HEK293 (cell line): Measurements from ENCODE around the gene TTF2.
"Not testable (repeated sequence)": the region's sequence is repeated elsewhere in the genome, so short reads cannot be mapped to it uniquely, and the experiment has no call there.

ENCODE experiments used
- CTCF ChIA-PET: fragments of 350-600 bp; formaldehyde crosslinking; extraction: SDS; loops from one replicate; lab custom pipeline; 2021; ENCODE audit warnings: antibody characterized with exemption; lab: Yijun Ruan, JAX
- POLR2A ChIA-PET: fragments of 300-600 bp; formaldehyde crosslinking; extraction: SDS; loops from one replicate; lab custom pipeline; 2020; ENCODE audit warnings: antibody characterized with exemption, inconsistent platforms; lab: Yijun Ruan, JAX
- H3K27ac ChIP-seq: fragments of 200-500 bp; sonication (Bioruptor generic); 2 replicates; pipeline ENCODE4 v1.5.1; 2014; ENCODE audit warnings: low read depth, low read length, control low read depth, inconsistent platforms; ENCODE audit errors: extremely low read depth
- H3K36me3 ChIP-seq, 2 experiments: fragments of 200-500 bp in 1 of 2; sonication (Bioruptor generic) in 1 of 2; 1 replicate in 1 of 2; 2 replicates in 1 of 2; pipeline ENCODE4 v1.5.1; 2014 to 2017; ENCODE audit warnings: inconsistent platforms in 2 of 2, low read length in 2 of 2; ENCODE audit not compliant: control insufficient read depth in 2 of 2, insufficient read depth in 1 of 2
- H3K4me1 ChIP-seq: fragments of 200-500 bp; sonication (Bioruptor generic); 2 replicates; pipeline ENCODE4 v1.5.1; 2014; ENCODE audit warnings: mild to moderate bottlenecking, low read length, inconsistent platforms; ENCODE audit not compliant: control insufficient read depth, insufficient read depth
- H3K4me3 ChIP-seq: 2 replicates; pipeline ENCODE4 v1.5.1; 2011; ENCODE audit warnings: low read depth, mild to moderate bottlenecking, control low read depth, low read length, moderate library complexity
- H3K9me3 ChIP-seq: fragments of 200-500 bp; sonication (Bioruptor generic); 2 replicates; pipeline ENCODE4 v1.5.1; 2014; ENCODE audit warnings: low read depth, low read length, inconsistent platforms; ENCODE audit not compliant: control insufficient read depth, insufficient read depth
- OVOL3 ChIP-seq: fragments of 450-650 bp; formaldehyde crosslinking; IDR thresholded peaks from 2 replicates; pipeline ENCODE4 v1.5.1; 2016; ENCODE audit warnings: missing biosample characterization, missing genetic modification characterization
- PRDM10 ChIP-seq: fragments of 450-650 bp; formaldehyde crosslinking; IDR thresholded peaks from 2 replicates; pipeline ENCODE4 v1.5.1; 2016; ENCODE audit warnings: missing biosample characterization, missing genetic modification characterization
- ZBTB48 ChIP-seq: fragments of 450-650 bp; formaldehyde crosslinking; IDR thresholded peaks from 2 replicates; pipeline ENCODE4 v1.5.1; 2016; ENCODE audit warnings: missing biosample characterization, missing genetic modification characterization
- ZNF223 ChIP-seq: fragments of 450-650 bp; formaldehyde crosslinking; IDR thresholded peaks from 2 replicates; pipeline ENCODE4 v1.5.1; 2016; ENCODE audit warnings: missing biosample characterization, missing genetic modification characterization
- ZNF335 ChIP-seq: fragments of 450-650 bp; formaldehyde crosslinking; conservative IDR thresholded peaks from 2 replicates; pipeline ENCODE4 v1.5.1; 2016; ENCODE audit warnings: missing biosample characterization, missing genetic modification characterization
- ZNF473 ChIP-seq: fragments of 450-650 bp; formaldehyde crosslinking; IDR thresholded peaks from 2 replicates; pipeline ENCODE4 v1.5.1; 2017; ENCODE audit warnings: missing biosample characterization, missing genetic modification characterization
- ZNF548 ChIP-seq: fragments of 450-650 bp; formaldehyde crosslinking; IDR thresholded peaks from 2 replicates; pipeline ENCODE4 v1.5.1; 2016; ENCODE audit warnings: missing biosample characterization, missing genetic modification characterization
- ZNF768 ChIP-seq: fragments of 450-650 bp; formaldehyde crosslinking; IDR thresholded peaks from 2 replicates; pipeline ENCODE4 v1.5.1; 2018; ENCODE audit warnings: missing biosample characterization, mild to moderate bottlenecking, missing genetic modification characterization

The TTF2 gene

GRCh38 chr1:117147856-117148588 lies 87.9 kb downstream of the TTF2 start (continued):
- TF ChIP-seq PRDM10 (tag by site-specific recombination) (peak; percentile 34; the same call in 1 of the 2 replicates), ZBTB48 (no peak), ZNF335 (peak; percentile 58), ZNF768 (no peak), ZNF223 (no peak), ZNF473 (no peak)

GRCh38 chr1:117150316-117150715 lies 90.2 kb downstream of the TTF2 start:
- Histone ChIP-seq H3K9me3 (no peaks in the 10 kb centered on the region), H3K36me3 (no peaks in the 10 kb centered on the region)
- CTCF ChIA-PET: no interaction called here

GRCh38 chr1:117151305-117151704 lies 91.2 kb downstream of the TTF2 start:
- H3K9me3 ChIP-seq, H3K4me3 ChIP-seq, POLR2A ChIA-PET, H3K36me3 ChIP-seq, H3K27ac ChIP-seq: not testable (repeated sequence)
- peaks cover 10% of the 10 kb centered on the region for H3K4me1 ChIP-seq
- CTCF ChIA-PET: interaction anchor here (1.3 kb wide), 1 partner anchor 23 kb away, joined by 3 read pairs; no protein-coding TSS in a partner anchor

More at GRCh38 chr1:117150316-117150715, 90.2 kb downstream of the TTF2 start:
- Histone ChIP-seq H3K27ac (no peak overlapping the region), H3K4me3 (no peak overlapping the region), H3K4me1 (peaks cover 10% of the 10 kb centered on the region)
- POLR2A ChIA-PET: no interaction called here
- no peak for TF ChIP-seq OVOL3
- no peak for TF ChIP-seq ZNF548 (tag by site-specific recombination)
